Measurements from ENCODE around the gene LRRC43.

Gene LRRC43

GRCh38 chr12:122205053-122205925 is 22.4 kb downstream of the LRRC43 start:
- H3K27ac ChIP-seq, result no peak overlapping the region
- TF ChIP-seq, protein P1, sequence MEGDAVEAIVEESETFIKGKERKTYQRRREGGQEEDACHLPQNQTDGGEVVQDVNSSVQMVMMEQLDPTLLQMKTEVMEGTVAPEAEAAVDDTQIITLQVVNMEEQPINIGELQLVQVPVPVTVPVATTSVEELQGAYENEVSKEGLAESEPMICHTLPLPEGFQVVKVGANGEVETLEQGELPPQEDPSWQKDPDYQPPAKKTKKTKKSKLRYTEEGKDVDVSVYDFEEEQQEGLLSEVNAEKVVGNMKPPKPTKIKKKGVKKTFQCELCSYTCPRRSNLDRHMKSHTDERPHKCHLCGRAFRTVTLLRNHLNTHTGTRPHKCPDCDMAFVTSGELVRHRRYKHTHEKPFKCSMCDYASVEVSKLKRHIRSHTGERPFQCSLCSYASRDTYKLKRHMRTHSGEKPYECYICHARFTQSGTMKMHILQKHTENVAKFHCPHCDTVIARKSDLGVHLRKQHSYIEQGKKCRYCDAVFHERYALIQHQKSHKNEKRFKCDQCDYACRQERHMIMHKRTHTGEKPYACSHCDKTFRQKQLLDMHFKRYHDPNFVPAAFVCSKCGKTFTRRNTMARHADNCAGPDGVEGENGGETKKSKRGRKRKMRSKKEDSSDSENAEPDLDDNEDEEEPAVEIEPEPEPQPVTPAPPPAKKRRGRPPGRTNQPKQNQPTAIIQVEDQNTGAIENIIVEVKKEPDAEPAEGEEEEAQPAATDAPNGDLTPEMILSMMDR (conservative IDR thresholded peaks at IDR 0.05), result no peak

DNA sequence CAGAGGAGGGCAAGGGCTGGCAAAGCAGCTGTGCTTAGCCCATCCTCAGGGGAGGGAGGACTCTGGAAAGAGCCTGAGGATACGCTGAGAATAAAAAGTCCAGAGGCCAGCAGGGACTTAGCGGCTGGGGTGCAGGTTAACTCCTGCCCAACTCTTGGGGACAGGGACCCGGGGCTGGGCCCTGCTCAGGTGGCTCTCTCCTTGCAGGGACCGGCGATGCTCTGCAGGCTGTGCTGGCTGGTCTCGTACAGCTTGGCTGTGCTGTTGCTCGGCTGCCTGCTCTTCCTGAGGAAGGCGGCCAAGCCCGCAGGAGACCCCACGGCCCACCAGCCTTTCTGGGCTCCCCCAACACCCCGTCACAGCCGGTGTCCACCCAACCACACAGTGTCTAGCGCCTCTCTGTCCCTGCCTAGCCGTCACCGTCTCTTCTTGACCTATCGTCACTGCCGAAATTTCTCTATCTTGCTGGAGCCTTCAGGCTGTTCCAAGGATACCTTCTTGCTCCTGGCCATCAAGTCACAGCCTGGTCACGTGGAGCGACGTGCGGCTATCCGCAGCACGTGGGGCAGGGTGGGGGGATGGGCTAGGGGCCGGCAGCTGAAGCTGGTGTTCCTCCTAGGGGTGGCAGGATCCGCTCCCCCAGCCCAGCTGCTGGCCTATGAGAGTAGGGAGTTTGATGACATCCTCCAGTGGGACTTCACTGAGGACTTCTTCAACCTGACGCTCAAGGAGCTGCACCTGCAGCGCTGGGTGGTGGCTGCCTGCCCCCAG is 23.4 kb downstream of the LRRC43 start:
- TF ChIP-seq, protein P1 (conservative IDR thresholded peaks at IDR 0.05), result no peak
- no peak overlapping the region for H3K27ac ChIP-seq

DNA sequence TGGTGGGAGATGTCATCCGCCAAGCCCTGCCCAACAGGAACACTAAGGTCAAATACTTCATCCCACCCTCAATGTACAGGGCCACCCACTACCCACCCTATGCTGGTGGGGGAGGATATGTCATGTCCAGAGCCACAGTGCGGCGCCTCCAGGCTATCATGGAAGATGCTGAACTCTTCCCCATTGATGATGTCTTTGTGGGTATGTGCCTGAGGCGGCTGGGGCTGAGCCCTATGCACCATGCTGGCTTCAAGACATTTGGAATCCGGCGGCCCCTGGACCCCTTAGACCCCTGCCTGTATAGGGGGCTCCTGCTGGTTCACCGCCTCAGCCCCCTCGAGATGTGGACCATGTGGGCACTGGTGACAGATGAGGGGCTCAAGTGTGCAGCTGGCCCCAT is 24.1 kb downstream of the LRRC43 start:
- TF ChIP-seq, protein P1 (conservative IDR thresholded peaks at IDR 0.05), result no peak
- no peak overlapping the region for H3K27ac ChIP-seq

DNA sequence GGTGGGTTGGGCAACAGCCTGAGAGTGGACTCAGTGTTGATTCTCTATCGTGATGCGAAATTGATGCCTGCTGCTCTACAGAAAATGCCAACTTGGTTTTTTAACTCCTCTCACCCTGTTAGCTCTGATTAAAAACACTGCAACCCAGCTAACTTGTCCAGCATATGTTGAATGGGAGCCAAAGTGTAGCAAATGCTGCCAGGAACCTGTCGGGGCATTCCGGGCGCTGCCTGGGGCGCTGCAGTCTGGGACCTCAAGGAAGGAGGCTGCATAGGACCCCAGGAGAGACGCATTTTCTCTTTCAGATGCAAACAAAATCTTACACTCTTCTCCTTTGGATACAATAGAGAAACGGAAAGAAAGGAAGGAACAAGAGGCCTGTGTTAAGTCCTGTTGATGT is 24.5 kb downstream of the LRRC43 start:
- no peak overlapping the region for H3K27ac ChIP-seq
- TF ChIP-seq, protein P1 (conservative IDR thresholded peaks at IDR 0.05), result no peak

GRCh38 chr12:122208073-122208820 is 25.3 kb downstream of the LRRC43 start:
- TF ChIP-seq, protein P1 (conservative IDR thresholded peaks at IDR 0.05), result no peak

GRCh38 chr12:122215771-122216170 is 32.8 kb downstream of the LRRC43 start:
- TF ChIP-seq, protein P1 (conservative IDR thresholded peaks at IDR 0.05), result no peak

More at GRCh38 chr12:122208073-122208820, 25.3 kb downstream of the LRRC43 start:
- H3K27ac ChIP-seq, result no peak overlapping the region

DNA sequence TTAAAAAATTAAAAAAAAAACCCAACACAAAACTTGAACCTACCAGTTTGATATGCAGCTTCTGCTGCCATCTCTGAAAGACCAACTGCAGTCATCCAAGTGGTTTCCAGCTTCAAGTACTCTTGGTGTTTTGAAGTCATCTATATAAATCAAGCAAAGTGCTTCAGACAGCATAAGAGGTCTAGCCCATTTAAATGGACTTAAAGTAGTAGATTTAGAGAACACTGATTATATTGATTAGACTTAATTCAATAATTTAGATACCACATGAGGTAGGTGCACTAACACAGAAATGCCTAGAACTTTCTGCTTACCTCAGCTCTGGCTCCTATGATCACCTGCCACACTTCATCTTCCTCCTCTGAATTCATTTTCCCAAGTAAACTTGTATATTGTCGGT is 33.5 kb downstream of the LRRC43 start:
- TF ChIP-seq, protein P1 (conservative IDR thresholded peaks at IDR 0.05), result no peak
- H3K27ac ChIP-seq, result no peak overlapping the region

More at GRCh38 chr12:122215771-122216170, 32.8 kb downstream of the LRRC43 start:
- H3K27ac ChIP-seq, result no peak overlapping the region
